ENCODE measurements around the gene DIMT1.

DNA sequence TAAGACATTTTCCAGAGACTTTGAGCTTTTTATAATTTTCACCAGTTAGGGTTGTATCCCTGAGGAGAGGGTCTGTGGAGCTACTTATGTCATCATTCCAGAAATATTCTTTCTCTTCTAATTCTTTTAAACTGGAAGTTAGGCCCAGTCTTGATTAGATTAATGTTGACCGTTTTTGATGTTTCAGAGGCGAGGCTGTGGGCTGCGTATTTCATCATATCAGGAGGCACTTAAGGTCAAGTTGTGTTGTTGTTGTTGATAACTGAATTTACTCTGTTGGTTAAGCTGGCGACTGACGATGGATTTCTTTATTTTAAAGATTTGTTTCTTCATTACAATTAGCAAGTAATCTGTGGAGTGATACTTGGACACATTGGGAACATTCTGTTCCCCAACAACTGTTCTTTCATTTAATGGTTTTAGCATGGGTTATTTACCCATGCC, 28.9 kb upstream of the DIMT1 start:
- TF ChIP-seq, protein P1, sequence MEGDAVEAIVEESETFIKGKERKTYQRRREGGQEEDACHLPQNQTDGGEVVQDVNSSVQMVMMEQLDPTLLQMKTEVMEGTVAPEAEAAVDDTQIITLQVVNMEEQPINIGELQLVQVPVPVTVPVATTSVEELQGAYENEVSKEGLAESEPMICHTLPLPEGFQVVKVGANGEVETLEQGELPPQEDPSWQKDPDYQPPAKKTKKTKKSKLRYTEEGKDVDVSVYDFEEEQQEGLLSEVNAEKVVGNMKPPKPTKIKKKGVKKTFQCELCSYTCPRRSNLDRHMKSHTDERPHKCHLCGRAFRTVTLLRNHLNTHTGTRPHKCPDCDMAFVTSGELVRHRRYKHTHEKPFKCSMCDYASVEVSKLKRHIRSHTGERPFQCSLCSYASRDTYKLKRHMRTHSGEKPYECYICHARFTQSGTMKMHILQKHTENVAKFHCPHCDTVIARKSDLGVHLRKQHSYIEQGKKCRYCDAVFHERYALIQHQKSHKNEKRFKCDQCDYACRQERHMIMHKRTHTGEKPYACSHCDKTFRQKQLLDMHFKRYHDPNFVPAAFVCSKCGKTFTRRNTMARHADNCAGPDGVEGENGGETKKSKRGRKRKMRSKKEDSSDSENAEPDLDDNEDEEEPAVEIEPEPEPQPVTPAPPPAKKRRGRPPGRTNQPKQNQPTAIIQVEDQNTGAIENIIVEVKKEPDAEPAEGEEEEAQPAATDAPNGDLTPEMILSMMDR (IDR thresholded peaks at IDR 0.05 in 2 of 3, conservative IDR thresholded peaks at IDR 0.05 in 1 of 3; ENCODE audit: borderline replicate concordance in 1 of 3, insufficient read depth in 1 of 3, low read depth in 2 of 3, low read length in 2 of 3) = no peak
- TF ChIP-seq ELF1 (IDR thresholded peaks at IDR 0.05; ENCODE audit: borderline replicate concordance, low read depth) (no peak), POLR2AphosphoS5 (IDR thresholded peaks at IDR 0.05; ENCODE audit: low read depth, low read length) (no peak), EZH2phosphoT487 (IDR thresholded peaks at IDR 0.05; ENCODE audit: borderline replicate concordance) (no peak), POLR2A (IDR thresholded peaks at IDR 0.05; ENCODE audit: borderline replicate concordance, extremely low read depth, insufficient read depth, insufficient read length) (no peak), ZFX (IDR thresholded peaks at IDR 0.05) (no peak), EZH2 (IDR thresholded peaks at IDR 0.05) (no peak), EGR1 (IDR thresholded peaks at IDR 0.05; ENCODE audit: low read depth) (no peak), JUND (IDR thresholded peaks at IDR 0.05) (no peak), RAD21 (IDR thresholded peaks at IDR 0.05; ENCODE audit: low read depth) (no peak), YY1 (IDR thresholded peaks at IDR 0.05; ENCODE audit: extremely low read depth, insufficient replicate concordance, low read depth, low read length) (no peak), SIN3A (IDR thresholded peaks at IDR 0.05; ENCODE audit: low read depth) (no peak)
- TF ChIP-seq, protein P2, sequence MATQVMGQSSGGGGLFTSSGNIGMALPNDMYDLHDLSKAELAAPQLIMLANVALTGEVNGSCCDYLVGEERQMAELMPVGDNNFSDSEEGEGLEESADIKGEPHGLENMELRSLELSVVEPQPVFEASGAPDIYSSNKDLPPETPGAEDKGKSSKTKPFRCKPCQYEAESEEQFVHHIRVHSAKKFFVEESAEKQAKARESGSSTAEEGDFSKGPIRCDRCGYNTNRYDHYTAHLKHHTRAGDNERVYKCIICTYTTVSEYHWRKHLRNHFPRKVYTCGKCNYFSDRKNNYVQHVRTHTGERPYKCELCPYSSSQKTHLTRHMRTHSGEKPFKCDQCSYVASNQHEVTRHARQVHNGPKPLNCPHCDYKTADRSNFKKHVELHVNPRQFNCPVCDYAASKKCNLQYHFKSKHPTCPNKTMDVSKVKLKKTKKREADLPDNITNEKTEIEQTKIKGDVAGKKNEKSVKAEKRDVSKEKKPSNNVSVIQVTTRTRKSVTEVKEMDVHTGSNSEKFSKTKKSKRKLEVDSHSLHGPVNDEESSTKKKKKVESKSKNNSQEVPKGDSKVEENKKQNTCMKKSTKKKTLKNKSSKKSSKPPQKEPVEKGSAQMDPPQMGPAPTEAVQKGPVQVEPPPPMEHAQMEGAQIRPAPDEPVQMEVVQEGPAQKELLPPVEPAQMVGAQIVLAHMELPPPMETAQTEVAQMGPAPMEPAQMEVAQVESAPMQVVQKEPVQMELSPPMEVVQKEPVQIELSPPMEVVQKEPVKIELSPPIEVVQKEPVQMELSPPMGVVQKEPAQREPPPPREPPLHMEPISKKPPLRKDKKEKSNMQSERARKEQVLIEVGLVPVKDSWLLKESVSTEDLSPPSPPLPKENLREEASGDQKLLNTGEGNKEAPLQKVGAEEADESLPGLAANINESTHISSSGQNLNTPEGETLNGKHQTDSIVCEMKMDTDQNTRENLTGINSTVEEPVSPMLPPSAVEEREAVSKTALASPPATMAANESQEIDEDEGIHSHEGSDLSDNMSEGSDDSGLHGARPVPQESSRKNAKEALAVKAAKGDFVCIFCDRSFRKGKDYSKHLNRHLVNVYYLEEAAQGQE (IDR thresholded peaks at IDR 0.05; ENCODE audit: low read depth) = no peak
- TF ChIP-seq, protein P3, sequence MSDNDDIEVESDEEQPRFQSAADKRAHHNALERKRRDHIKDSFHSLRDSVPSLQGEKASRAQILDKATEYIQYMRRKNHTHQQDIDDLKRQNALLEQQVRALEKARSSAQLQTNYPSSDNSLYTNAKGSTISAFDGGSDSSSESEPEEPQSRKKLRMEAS (IDR thresholded peaks at IDR 0.05) = no peak
